Fibroblast of mammary gland (primary cell): ENCODE data around the gene KCNAB3.

ENCODE experiments used
- DNase-seq: peaks from one replicate; pipeline ENCODE4 v3.0.0-alpha.2; 2010; ENCODE audit warnings: low read depth
- H3K4me3 ChIP-seq: 2 replicates; pipeline ENCODE4 v1.5.1; 2011; ENCODE audit warnings: low read depth, mild to moderate bottlenecking, low read length, moderate library complexity; ENCODE audit not compliant: control insufficient read depth
- CTCF ChIP-seq: conservative IDR thresholded peaks from 2 replicates; pipeline ENCODE4 v1.5.1; 2011; ENCODE audit warnings: low read depth, low read length, inconsistent platforms; ENCODE audit not compliant: control insufficient read depth, insufficient read depth

Gene KCNAB3

DNA sequence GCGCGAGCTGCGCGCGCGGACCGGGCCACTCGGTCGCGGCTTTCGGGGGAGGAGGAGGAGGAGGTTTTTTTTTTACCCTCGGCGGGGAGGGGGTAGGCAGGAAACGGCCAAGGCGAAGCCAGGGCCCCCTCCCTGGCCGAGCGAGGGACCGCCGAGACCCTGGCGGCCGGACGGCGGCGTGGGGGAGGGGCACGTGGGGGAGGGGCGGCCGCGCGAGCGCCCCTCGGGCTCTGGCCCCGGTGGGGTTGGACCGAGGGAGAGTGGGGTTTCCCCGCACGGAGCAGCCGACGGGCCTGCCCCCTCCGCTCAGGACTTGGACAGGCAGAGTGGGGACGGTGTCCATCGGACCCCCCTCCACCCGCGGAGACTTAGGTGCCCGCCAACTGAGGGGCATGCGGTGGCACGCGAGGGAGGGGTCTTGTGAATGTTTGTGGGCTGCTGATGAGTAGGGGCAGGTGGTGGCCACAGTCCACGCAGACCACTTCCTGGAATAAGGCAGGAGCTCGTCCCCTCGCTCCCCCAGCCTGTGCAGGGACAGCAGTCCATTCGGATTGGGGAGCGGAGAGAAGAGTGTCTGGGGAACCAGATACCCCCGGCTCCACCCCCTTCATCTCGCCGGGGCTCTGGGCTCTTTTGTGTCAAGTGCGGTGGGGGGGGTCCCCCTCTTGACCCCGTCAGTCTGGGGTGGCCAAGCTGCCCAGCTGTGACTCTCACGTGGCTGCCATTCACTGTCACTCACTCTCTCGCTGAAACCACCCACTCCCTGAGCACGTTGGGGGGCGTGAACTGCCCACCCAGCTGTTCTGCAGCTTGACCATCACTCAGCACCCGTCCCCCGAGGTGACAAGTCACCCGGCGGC, 44.1 kb downstream of the KCNAB3 start:
- DNase-seq: no peak
- peak overlapping the region; percentile 75 for H3K4me3 ChIP-seq
- TF ChIP-seq CTCF: no peak

DNA sequence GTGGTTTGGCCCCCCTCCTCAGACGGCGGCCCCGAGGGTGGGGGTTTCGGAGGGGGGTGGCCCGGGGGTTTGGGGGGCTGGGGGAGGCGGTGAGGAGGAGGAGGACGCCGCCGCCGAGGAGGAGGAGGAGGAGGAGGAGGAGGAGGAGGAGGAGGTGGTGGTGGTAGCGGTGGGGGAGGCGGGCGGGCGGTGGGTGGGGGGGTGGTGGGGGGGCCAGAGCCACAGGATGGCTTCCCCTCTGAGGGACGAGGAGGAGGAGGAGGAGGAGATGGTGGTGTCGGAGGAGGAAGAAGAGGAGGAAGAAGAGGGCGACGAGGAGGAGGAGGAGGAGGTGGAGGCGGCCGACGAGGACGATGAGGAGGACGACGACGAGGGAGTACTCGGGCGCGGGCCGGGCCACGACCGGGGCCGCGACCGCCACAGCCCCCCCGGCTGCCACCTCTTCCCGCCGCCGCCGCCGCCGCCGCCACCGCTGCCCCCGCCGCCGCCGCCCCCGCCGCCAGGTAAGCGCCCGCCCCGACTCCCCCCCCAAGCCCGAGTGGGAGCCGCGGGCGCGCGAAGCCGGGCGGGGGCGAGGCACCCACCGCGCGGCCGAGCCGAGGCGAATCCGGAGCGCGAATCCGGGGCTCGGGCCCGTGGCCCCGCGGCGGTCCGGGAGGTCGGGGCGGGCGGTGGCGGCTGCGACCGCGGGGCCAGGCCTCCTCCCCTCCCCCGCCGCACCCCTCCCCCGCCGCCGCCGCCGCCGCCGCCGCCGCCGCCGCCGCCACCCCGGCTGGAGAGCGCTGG, 44.9 kb downstream of the KCNAB3 start:
- peak overlapping the region; percentile 75 for H3K4me3 ChIP-seq
- DNase-seq: no peak

DNA sequence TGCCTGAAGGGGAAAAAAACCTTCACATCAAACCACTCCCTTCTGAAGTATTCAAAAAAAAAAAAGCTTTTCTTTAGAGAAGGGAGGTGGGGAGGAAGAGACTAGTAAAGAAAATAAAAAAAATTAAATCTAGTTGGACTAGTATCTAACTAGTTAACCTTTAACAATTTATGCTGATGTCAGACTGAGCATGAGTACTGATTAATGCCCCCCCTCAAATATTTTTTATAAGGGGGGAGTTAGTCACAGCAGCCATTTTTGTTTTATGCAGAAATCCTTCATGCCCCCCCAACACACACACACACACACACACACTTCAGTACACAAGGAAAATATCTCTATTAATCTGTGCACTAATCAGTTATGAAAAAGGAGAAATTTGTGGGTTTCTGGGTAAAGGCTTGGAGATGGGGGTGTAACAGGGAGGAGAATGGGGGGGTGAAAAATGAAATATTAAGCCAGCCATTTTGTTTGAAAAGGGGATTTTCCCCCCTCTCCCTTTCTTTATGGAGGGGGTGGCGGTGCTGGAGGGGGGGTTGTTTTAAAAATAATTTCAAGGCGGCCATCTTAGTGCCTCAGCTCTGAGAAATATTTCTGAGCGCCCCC, 45.8 kb downstream of the KCNAB3 start:
- peak overlapping the region; percentile 55 for H3K4me3 ChIP-seq
- TF ChIP-seq CTCF: no peak
- peak; percentile 45 for DNase-seq

More for the DNA sequence above, 44.9 kb downstream of the KCNAB3 start:
- TF ChIP-seq CTCF: no peak

GRCh38 chr17:7882629-7883028, 47.0 kb downstream of the KCNAB3 start:
- no peak for DNase-seq
- H3K4me3 ChIP-seq: peak overlapping the region; percentile 15
- TF ChIP-seq CTCF: no peak

DNA sequence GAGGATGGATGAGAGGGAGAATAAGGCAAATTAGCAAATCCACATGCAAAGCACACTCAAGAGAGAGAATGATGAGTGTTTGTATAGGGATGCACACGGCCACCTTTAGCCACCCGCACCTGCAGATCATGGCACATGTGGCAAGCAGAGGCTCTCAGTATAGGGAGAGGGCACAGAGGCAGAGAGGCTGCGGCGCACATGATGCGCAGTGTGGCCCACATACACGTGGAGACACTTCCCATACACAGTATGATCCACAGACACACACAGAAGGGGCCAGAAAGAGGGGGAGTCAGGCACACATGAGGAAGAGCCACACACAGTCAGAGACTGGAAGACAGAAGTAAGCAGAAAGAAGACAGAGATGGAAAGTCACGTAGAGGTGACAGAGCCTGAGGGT, 47.6 kb downstream of the KCNAB3 start:
- TF ChIP-seq CTCF: no peak
- DNase-seq: no peak
- no peak overlapping the region for H3K4me3 ChIP-seq

DNA sequence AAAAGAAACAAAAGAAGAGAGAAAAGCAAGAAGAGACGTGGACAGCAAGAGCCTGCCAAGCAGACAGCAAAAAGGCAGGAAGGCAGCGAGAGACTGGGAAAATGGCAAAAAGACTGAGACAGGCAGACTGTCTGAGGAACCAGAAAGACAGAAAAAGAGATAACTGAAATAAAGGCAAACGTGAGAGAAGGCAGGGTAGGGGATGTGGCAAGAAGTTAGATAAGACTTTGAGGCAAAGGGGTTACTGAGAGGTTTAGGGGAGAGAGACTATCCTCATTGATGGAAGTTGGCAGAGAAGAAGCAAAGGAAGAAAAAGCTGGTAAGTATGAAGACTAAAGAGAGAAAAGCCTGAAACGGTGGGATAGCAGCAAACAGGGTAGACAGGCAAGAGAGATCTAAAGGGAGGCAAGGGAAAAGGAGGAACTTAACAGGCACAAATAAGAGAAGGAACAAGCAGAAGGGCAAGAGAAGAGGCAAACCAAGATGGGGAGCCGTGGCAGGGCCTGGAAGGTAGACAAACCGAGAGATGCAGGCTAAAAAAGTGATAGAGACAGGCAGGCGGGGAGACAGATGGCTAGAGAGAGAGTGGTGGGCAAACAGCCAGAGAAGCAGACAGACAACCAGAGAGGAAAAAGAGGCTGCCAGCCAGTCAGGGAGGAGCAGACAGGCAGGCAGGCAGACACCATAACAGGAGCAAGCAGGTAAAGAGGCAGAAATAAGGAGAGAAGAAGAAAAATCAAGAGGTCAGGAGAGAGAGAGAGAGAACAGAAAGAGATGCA, 48.2 kb downstream of the KCNAB3 start:
- no peak overlapping the region for H3K4me3 ChIP-seq
- TF ChIP-seq CTCF: no peak
- no peak for DNase-seq
